ENCODE measurements around the gene PPFIBP1.
"Not testable (repeated sequence)": the region's sequence is repeated elsewhere in the genome, so short reads cannot be mapped to it uniquely, and the experiment has no call there.

PPFIBP1 gene

GRCh38 chr12:27542628-27543027, 18.6 kb downstream of the PPFIBP1 start:
- no peak for DNase-seq (ENCODE audit: low spot score)

DNA sequence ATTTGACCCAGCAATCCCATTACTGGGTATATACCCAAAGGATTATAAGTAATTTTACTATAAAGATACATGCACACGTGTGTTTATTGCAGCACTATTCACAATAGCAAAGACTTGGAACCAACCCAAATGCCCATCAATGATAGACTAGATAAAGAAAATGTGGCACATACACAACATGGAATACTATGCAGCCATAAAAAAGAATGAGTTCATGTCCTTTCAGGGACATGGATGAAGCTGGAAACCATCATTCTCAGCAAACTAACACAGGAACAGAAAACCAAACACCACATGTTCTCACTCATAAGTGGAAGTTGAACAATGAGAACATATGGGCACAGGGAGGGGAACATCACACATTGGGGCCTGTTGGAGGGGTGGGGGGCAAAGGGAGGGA, 20.9 kb downstream of the PPFIBP1 start:
- not testable (repeated sequence) for DNase-seq (ENCODE audit: low spot score)

DNA sequence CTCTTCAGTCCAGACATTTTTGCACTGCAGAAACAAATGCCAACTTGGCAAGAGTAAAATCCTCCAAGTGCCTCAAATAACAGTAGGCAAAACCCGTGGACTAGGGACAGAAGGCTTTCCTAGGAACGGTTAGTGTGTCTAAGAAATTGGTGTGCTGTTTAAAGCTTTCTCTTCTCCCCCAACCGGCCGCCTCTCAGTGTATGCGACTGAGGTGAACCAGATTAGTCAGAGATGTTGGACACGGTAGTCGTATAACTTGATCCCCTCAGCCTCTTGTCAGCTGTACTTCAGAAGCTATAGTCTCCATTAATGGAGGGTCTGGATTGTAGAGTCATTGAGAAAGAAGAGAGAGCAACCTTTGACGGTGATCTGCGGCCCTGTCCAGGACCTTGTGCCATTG, 21.7 kb downstream of the PPFIBP1 start:
- DNase-seq (ENCODE audit: low spot score): no peak

DNA sequence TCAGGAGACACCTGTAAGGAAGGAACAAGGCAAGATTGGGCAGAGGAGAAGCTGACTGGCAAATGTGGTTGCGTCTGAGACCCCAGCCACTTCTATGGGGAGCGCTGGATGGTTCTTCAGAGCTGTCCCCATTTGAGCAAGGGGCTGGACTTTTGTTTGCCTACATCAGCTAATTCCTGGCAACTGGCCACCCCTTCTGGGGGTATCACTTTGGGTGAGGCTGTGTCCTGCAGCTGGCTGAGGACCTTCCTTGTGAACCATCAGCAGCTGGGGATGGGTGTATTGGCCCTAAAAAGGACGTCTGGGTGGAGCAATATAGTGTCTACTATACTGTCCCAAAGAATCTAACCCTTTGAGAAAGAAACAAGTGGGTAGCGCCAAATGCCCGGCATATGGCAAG, 23.6 kb downstream of the PPFIBP1 start:
- DNase-seq (ENCODE audit: low spot score): no peak

DNA sequence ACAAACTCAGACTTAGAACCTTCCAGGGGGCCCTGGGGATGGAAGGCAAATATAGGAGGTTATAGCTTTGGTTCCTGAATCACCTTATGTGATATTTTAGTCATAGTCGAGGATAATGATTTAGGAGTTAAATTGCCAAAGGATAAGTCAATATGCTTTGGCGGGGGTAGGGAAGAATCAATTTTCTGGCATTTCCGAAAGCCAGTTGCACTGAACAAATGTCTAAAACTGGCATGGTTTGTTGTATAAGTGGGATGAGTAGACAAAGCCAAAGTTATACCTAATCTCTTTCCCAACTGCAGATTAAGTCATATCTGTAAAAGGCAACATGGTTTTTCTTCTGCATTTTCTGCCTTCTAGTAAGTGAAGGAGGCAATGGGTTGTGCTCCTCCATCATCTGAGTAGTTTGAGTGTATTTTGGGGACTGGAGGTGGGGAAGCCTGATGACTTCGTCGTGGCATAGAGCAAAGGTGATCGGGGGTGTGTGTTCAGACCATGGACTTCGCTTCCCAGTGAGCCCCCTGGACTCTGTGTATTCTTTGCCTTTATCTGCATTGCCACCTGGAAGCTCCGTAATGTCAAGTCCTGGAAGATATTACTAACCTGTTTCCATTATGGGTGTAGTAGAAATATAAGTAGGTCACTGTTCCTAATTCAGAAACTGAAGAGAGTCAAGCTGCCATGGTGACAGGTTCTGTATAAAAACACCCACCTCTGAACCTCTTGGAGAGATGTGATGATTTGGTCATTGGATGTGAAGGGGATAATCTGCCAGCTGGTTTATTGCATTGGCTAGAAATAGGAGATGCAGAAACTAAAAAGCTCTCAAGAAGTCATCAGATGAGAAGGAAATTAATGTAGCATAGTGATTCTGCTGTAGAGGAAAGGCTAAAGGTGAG, 24.5 kb downstream of the PPFIBP1 start:
- DNase-seq (ENCODE audit: low spot score): no peak

DNA sequence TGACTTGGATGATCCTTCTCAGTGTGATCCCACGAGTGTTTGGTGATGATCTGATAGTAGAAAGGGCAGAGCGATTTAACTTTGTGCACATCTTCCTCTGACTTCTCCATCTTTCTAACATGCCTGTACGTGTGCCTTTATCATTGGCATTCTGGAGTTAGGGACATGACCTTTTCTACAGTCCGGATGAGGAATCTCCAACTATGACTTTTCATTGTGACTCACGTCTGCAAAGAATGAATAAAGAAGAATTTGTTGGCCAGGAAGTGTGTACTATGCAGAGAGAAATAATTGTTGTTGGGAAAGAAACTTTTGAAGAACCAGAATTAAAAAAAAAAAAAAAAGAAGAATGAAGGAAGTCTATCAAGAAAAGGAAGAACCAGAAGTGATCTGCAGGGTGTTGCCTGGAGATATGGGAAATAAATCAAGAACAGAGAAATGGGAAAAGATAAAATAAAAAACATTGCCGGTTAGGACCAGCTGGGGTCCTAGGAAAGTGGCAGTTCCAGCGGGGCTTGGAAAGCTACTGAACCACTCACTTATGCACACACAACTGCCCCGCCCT, 25.3 kb downstream of the PPFIBP1 start:
- no peak for DNase-seq (ENCODE audit: low spot score)

GRCh38 chr12:27549801-27550652, 26.0 kb downstream of the PPFIBP1 start:
- DNase-seq (ENCODE audit: low spot score): peak; percentile 43

- DNase-seq (ENCODE audit: low spot score): no peak
These were observed 26.6 kb downstream of the PPFIBP1 start for GRCh38 chr12:27550653-27550975.

GRCh38 chr12:27551172-27551840, 27.3 kb downstream of the PPFIBP1 start:
- no peak for DNase-seq (ENCODE audit: low spot score)

DNA sequence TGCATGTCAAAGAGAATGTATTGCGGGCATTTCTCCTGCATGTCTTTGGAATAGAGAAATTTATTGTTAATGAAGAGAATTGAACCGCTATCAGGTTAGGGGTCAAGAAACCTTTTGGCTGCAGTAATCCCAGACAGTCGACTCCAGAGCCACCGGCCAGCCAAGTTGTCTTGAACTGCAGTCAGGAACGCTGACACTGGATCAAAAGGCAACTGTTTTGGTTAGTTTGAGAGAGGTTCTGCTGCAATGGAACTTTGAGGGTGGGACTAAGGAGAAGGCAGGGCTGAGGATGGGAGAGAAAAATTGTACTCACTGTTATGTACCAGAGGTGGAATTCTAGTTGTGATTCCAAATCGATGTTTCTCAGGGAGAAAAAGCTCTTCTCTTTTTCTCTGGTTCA, 28.2 kb downstream of the PPFIBP1 start:
- DNase-seq (ENCODE audit: low spot score): no peak

GRCh38 chr12:27552886-27553560, 29.0 kb downstream of the PPFIBP1 start:
- no peak for DNase-seq (ENCODE audit: low spot score)

DNA sequence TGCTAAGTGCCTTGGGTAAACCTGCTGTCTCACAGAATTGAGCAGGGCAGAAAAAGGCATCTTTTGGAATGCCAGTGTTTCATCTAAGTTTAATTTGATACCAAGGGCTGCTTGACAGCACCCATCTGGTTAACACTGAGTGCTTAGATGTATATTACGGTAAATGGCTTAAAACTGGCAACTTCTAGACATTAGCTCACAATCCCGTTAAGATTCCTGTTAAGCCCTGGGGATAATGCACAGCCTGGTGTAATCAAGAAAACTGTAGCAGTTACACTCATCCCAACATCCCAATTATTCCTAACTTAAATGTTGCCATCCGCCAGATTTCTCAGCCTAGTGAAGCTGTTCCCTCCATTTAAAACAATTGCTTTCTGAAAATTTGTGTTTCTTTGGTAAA, 29.9 kb downstream of the PPFIBP1 start:
- no peak for DNase-seq (ENCODE audit: low spot score)

GRCh38 chr12:27554421-27555186, 30.6 kb downstream of the PPFIBP1 start:
- no peak for DNase-seq (ENCODE audit: low spot score)

GRCh38 chr12:27555361-27555760, 31.4 kb downstream of the PPFIBP1 start:
- no peak for DNase-seq (ENCODE audit: low spot score)

GRCh38 chr12:27555925-27556778, 32.1 kb downstream of the PPFIBP1 start:
- no peak for DNase-seq (ENCODE audit: low spot score)

DNA sequence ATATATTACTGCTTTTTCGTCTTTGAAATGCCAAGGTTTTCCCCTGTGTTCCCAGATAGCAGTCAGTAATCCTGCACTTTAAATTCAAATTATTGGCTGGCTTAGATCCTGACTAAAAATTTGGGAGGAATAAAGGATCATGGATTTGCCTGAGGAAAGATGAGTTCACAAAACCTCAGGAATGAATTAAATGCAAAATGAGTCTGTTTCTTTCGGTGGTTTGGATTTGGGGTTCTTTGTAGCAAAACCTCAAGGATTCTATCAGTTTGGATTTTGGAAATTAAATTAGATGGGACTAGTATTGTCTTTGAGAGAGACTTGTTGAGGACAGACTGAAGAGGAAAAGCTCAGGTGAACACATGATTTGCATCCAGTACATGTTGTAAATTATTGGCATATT, 36.1 kb downstream of the PPFIBP1 start:
- no peak for DNase-seq (ENCODE audit: low spot score)

GRCh38 chr12:27561535-27562350, 37.7 kb downstream of the PPFIBP1 start:
- DNase-seq (ENCODE audit: low spot score): no peak

GRCh38 chr12:27564612-27565213, 40.7 kb downstream of the PPFIBP1 start:
- no peak for DNase-seq (ENCODE audit: low spot score)

GRCh38 chr12:27566159-27566558, 42.2 kb downstream of the PPFIBP1 start:
- DNase-seq (ENCODE audit: low spot score): no peak
